Measurements from ENCODE around the gene HPS1. TPM values are rescaled to one million over a fixed set of nuclear protein-coding genes. Genes with fewer than 3 reads are reported as not detected.

HPS1 gene
- total RNA-seq, 4 donors from 2014 or later, result 48.6 to 66.7 (median 60.5) TPM

GRCh38 chr10:98369801-98370200 lies 76.9 kb downstream of the HPS1 start:
- no peak for TF ChIP-seq CTCF (IDR thresholded peaks at IDR 0.05)
- no peak for TF ChIP-seq POLR2A (IDR thresholded peaks at IDR 0.05)
- no peaks in the 10 kb centered on the region for H3K27me3 ChIP-seq

GRCh38 chr10:98368644-98369043 lies 78.1 kb downstream of the HPS1 start:
- Histone ChIP-seq H3K4me1 (peaks cover 39 to 59% of the 10 kb centered on the region in 2 donors), H3K4me3 (replicated peaks in 1 of 3) (no peak overlapping the region), H3K27me3 (no peaks in the 10 kb centered on the region), H3K9me3 (no peaks in the 10 kb centered on the region), H3K36me3 (no peaks in the 10 kb centered on the region), H3K27ac (peak overlapping the region in 1 of 3 donors; percentile 80)
- DNase-seq, result no peak
- 95 to 100% methylated on average over 2 of the region's 2 CpGs for WGBS, 2 donors
- intact Hi-C loops (cut with DNase I), result no loop called here
- TF ChIP-seq CTCF (IDR thresholded peaks at IDR 0.05), result no peak
- no peak for TF ChIP-seq POLR2A (IDR thresholded peaks at IDR 0.05)

More at GRCh38 chr10:98369801-98370200, 76.9 kb downstream of the HPS1 start:
- no peaks in the 10 kb centered on the region for H3K9me3 ChIP-seq
- DNase-seq, result peak; percentile 38 to 43
- H3K36me3 ChIP-seq, result no peaks in the 10 kb centered on the region
- no peak overlapping the region for H3K4me3 ChIP-seq (replicated peaks in 1 of 3)
- WGBS, 2 donors, result 73 to 74% methylated on average over 7 of the region's 7 CpGs
- H3K27ac ChIP-seq, result peak overlapping the region; percentile 12 to 80 (median 73)
- intact Hi-C loops (cut with DNase I), result no loop called here
- peaks cover 28 to 60% of the 10 kb centered on the region in 2 donors for H3K4me1 ChIP-seq

GRCh38 chr10:98367604-98368451 lies 78.9 kb downstream of the HPS1 start:
- Histone ChIP-seq H3K27ac (no peak overlapping the region), H3K4me1 (peaks cover 43 to 64% of the 10 kb centered on the region in 2 donors), H3K9me3 (no peaks in the 10 kb centered on the region), H3K27me3 (no peaks in the 10 kb centered on the region), H3K36me3 (no peaks in the 10 kb centered on the region), H3K4me3 (replicated peaks in 1 of 3) (no peak overlapping the region)
- no peak for DNase-seq
- WGBS, 2 donors, result 95% methylated on average over 19 of the region's 19 CpGs
- intact Hi-C loops (cut with DNase I), result no loop called here
- no peak for TF ChIP-seq POLR2A (IDR thresholded peaks at IDR 0.05)

MicroRNAs encoded within 50 kb of the gene (microRNA counts, 767-probe panel; counts per million panel counts)
- microRNA hsa-miR-1287, result 0 counts per million in 2 donors

Small RNA genes lying within 50 kb of the gene (microRNA-seq; reads per million reads assigned to microRNA genes)
- gene MIR1287 (49.0 reads per million, percentile 48 among the genes with 10 or more reads in this experiment), gene MIR4685 (not detected)

Small RNA genes lying within 50 kb of the gene (small RNA-seq; reads per million reads assigned to genes)
- gene MIR4685, result not detected

Other genes starting within 250 kb of the HPS1 start
- gene LOXL4, start 178.7 kb downstream of the HPS1 start, total RNA-seq, result 10 to 100 TPM; 11.9 to 20.5 (median 15.3) TPM
- gene PYROXD2, start 31.8 kb downstream of the HPS1 start, total RNA-seq, result 10 to 100 TPM in 3 of 4 donors, 1 to 10 TPM in 1; 9.9 to 20.1 (median 12.4) TPM